GM12873 (cell line): ENCODE measurements around the gene TSR3.

Experiments
- TF ChIP-seq, protein P1 (sequence below): IDR thresholded peaks from 2 replicates; pipeline ENCODE4 v1.5.1; 2012; ENCODE audit warnings: low read depth, mild to moderate bottlenecking, moderate library complexity, low read length, control low read depth; ENCODE audit not compliant: insufficient read depth; ENCODE audit errors: missing control alignments

Gene TSR3

DNA sequence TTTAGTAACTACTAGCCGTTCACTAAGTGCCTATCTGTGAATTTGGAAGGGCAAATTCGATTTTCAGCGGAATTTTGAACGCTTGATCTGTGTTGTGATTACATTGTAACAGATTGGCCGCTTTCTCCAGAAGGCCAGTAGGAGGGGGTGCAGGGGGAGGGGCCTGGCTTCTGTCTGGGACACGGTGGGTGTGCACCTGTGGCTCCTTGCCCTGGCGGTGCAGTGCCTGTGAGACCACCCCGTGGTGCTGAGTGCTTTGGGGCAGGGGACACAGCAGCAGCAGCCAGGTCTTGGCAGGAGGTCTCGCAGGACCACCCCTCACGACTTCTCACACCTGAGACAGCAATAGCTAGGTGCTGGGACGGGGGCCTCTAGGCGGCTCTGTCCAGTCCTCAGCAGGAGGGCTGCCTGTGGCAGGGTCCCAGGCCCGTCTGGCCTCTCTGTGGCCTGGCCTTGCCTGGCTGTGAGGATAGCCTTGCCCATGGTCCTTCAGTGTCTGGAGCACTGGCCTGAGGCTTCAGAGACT, 40.4 kb downstream of the TSR3 start:
- TF ChIP-seq, protein P1, sequence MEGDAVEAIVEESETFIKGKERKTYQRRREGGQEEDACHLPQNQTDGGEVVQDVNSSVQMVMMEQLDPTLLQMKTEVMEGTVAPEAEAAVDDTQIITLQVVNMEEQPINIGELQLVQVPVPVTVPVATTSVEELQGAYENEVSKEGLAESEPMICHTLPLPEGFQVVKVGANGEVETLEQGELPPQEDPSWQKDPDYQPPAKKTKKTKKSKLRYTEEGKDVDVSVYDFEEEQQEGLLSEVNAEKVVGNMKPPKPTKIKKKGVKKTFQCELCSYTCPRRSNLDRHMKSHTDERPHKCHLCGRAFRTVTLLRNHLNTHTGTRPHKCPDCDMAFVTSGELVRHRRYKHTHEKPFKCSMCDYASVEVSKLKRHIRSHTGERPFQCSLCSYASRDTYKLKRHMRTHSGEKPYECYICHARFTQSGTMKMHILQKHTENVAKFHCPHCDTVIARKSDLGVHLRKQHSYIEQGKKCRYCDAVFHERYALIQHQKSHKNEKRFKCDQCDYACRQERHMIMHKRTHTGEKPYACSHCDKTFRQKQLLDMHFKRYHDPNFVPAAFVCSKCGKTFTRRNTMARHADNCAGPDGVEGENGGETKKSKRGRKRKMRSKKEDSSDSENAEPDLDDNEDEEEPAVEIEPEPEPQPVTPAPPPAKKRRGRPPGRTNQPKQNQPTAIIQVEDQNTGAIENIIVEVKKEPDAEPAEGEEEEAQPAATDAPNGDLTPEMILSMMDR = no peak

DNA sequence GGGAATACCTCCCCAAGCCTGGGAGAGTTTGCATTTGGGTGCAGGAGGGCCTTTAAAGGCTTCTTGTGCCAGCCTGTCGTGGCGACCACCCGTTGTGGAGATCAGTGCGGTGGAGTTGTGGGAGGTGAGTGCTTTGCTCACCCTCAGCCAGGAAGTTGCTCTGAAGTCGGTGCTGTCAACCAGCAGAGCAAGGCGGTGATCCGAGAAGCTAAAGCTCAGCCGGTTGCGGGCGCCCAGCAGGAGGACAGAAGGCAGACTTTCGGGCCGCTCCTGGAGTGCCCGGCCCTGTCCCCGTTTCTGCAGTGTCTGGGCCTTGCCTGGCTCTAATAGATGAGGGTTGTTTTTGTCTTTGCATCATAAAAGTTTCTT, 40.9 kb downstream of the TSR3 start:
- TF ChIP-seq, protein P1 = no peak

DNA sequence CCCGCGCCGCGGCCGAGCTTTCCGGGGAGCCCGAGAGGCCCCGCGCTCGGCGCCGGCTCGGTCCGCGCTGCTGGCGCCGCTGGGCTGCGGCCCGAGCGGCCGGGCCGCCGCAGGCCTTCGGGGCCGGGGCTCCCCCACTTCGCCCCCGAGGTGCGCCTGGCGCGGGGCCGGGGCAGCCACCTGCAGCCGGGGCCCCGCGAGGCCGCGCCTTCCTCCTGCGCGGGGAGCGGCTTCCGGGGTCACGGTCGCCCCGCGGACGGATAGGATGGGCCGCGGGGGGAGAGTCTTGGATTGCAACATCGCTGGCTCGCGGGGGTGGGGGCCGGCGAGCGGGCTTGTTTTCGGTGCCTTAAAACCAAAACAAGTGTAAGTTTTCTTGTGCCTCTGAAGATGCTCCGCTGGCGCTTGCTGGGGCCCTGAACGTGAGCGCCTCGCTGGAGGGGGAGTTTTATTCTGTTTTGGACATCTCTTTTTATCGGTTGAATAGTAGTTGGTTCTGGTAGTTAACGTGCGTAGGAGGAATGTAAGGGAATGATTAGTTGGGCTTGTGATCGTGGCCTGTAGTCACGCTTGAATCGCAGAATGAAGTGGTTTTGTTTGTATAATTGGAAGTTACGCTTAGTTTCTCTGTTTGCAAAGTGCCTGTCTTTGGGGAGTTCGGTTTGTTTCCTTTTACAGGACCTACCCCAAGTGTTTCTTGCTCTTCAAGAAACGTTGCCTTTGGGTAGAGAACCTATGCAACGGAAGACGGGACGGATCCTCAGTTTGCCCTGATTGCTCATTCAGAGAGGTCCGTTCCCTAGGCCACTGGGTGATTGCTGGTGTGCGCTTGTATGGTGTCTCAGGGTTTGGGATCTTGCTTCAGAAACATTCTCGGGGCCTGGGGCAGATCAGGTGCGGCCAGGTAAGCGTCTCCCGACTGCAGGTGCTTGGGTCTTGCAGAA, 41.5 kb downstream of the TSR3 start:
- TF ChIP-seq, protein P1 = no peak

DNA sequence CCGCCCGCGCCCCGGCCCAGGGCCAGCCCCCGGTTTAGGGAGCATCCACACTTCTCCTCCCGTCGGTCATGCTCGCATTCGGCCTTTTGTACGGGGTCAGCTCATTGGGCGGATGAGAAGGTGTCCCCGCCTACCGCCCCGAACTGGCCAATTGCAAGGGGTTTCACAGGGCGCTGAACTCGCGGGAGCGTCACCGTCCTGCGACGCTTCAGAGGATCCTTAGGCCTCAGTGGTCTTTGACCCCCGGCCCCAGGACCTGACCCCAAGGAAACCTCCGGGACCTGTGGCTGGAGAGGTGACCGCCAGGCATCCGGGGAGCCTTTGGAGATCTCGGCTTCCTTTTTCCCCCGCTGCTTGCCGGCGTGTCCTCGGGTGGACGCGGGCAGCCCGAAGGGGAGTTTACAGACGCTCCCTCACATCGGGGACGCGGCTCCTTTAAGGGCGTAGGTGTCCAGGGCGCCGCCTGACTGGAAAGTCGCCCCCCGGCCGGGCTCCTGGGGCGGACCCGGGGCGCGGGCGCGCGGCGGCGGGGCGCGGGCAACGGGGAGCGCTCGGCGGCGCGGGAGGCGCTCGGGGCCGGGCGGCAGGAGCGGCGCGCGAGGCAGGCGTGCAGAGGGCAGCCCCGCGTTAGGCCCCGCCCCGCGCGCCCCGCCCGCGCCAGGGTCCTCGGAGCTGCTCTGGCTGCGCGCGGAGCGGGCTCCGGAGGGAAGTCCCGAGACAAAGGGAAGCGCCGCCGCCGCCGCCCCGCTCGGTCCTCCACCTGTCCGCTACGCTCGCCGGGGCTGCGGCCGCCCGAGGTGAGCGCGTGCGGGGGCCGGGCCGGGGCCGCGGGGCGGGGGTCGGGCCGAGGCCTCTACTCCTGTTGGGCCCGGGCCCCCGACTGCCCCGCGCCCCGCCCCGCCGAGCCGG, 42.4 kb downstream of the TSR3 start, which contains the start of gene UBE2I:
Gene UBE2I, plus strand, starts transcription at position 660 of the 909 bp plus-strand sequence. CDS start 4,395 bp downstream, outside the sequence.
- TF ChIP-seq, protein P1 = no peak

DNA sequence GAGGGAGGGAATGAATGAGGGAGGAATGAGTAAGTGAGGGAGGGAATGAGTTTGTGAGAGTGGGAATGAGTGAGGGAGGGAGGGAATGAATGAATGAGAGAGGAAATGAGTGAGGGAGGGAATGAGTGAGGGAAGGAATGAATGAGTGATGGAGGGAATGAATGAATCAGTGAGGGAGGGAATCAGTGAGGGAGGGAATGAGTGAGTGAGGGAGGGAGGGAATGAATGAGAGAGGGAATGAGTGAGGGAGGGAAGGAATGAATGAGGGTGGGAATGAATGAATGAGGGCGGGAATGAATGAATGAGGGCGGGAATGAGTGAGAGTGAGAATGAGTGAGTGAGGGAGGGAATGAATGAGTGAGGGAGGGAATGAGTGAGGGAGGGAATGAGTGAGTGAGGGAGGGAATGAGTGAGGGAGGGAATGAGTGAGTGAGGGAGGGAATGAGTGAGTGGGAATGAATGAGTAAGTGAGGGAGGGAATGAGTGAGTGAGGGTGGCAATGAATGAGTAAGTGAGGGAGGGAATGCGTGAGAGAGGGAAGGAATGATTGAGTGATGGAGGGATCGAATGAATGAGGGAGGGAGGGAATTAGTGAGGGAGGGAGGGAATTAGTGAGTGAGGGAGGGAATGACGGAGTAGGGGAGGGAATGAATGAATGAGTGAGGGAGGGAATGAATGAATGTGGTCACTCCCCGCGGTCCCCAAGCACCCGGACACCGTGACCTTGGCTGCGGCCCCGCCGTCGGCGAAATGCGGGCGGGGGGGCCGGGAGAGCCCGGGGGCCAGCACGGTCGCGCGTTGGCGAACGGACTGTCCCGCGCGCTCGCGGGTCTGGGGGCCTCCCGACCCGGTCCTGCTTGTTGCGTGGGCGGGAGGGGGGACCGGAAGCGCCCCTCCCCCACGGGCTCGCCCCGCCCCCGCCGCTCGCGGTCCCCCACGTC, 43.4 kb downstream of the TSR3 start:
- TF ChIP-seq, protein P1 = no peak

DNA sequence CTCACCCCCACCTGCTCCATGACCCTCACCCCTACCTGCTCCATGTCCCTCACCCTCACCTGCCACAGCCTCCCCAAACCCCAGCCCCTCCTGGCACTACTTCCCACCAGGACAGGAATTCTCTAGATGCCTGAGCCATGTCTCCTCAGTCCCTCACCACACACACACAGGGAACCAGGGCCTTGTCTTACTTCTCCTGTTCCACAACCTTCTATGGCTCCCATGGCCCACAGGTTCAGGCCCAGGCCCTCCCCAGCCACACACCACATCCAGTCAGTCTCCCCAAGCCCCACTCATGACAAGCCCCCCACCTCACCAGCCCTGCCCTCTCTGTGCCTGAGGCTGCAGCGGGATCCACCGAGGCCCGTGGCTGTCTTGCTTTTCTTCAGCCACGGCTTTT, 45.3 kb downstream of the TSR3 start:
- TF ChIP-seq, protein P1 = no peak
